Neural progenitor cell (in vitro differentiated cells): ENCODE data around the gene ADCY3.

Experiments used
- EZH2 ChIP-seq: fragments of 200-600 bp; sonication (generic); IDR thresholded peaks from 2 replicates; pipeline ENCODE4 v1.6.1; 2017; ENCODE audit warnings: antibody characterized with exemption, mild to moderate bottlenecking, moderate library complexity
- TF ChIP-seq, protein P1 (sequence below): fragments of 200-600 bp; sonication (generic); IDR thresholded peaks from 2 replicates; pipeline ENCODE4 v1.5.1; 2017; ENCODE audit warnings: antibody characterized with exemption, mild to moderate bottlenecking

- TF ChIP-seq EZH2: no peak
- TF ChIP-seq, protein P1, sequence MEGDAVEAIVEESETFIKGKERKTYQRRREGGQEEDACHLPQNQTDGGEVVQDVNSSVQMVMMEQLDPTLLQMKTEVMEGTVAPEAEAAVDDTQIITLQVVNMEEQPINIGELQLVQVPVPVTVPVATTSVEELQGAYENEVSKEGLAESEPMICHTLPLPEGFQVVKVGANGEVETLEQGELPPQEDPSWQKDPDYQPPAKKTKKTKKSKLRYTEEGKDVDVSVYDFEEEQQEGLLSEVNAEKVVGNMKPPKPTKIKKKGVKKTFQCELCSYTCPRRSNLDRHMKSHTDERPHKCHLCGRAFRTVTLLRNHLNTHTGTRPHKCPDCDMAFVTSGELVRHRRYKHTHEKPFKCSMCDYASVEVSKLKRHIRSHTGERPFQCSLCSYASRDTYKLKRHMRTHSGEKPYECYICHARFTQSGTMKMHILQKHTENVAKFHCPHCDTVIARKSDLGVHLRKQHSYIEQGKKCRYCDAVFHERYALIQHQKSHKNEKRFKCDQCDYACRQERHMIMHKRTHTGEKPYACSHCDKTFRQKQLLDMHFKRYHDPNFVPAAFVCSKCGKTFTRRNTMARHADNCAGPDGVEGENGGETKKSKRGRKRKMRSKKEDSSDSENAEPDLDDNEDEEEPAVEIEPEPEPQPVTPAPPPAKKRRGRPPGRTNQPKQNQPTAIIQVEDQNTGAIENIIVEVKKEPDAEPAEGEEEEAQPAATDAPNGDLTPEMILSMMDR: no peak
Observed at GRCh38 chr2:24883946-24884345, 36.1 kb downstream of the ADCY3 start.
